ENCODE results near the gene DHCR7.

Gene DHCR7

GRCh38 chr11:71456294-71456693 is 8.1 kb upstream of the DHCR7 start:
- no peak for DNase-seq (ENCODE audit: low spot score)

GRCh38 chr11:71454470-71455113 is 6.4 kb upstream of the DHCR7 start:
- peak; percentile 44 for DNase-seq (ENCODE audit: low spot score)

GRCh38 chr11:71453918-71454304 is 5.7 kb upstream of the DHCR7 start:
- DNase-seq (ENCODE audit: low spot score): no peak

- peak; percentile 94 for DNase-seq (ENCODE audit: low spot score)
These were observed 5.1 kb upstream of the DHCR7 start, which contains the start of gene NADSYN1 for GRCh38 chr11:71453037-71453917. TSS of gene NADSYN1 (plus strand) at chr11:71453203. CDS start at chr11:71453297, 94 bp downstream.

- DNase-seq (ENCODE audit: low spot score): peak; percentile 60
These were observed 4.2 kb upstream of the DHCR7 start for GRCh38 chr11:71452199-71453036.

- DNase-seq (ENCODE audit: low spot score): no peak
These were observed 3.5 kb upstream of the DHCR7 start for GRCh38 chr11:71451596-71452198.

DNA sequence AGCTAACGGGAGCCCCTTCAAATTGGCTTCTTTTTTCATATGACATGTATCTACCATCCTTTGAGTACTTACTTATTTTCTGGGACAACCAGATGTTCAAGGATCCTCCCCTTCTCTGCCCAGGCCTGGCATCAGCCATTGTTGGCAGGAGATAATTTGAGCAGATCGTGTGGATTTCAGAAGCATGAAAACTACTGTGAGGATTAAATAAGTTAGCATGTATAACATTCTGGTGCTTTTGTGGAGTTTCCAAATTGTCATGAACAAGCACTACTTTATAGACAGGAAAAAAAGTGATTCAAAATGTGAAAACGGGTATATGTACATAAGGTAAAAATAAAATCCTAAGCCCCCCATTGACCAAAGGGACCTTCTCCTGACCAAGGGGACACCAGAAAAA is 2.7 kb upstream of the DHCR7 start:
- DNase-seq (ENCODE audit: low spot score): no peak

GRCh38 chr11:71450507-71450906 is 2.3 kb upstream of the DHCR7 start:
- no peak for DNase-seq (ENCODE audit: low spot score)

DNA sequence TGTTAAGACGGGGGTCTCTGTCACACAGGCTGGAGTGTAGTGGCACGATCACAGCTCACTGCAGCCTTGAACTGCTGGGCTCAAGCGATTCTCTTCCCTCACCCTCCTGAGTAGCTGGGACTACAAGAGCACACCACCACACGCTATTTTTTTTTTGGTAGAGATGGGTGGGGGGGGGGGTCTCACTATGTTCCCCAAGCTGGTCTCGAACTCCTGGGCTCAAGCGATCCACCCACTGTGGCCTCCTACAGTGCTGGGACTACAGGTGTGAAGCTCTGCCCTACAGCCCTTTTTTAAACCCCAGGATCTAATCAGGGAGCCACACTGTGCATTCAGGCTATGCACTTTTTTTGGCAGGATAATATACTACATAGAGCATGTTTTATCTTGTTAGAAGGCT is 1.4 kb upstream of the DHCR7 start:
- DNase-seq (ENCODE audit: low spot score): no peak

DNA sequence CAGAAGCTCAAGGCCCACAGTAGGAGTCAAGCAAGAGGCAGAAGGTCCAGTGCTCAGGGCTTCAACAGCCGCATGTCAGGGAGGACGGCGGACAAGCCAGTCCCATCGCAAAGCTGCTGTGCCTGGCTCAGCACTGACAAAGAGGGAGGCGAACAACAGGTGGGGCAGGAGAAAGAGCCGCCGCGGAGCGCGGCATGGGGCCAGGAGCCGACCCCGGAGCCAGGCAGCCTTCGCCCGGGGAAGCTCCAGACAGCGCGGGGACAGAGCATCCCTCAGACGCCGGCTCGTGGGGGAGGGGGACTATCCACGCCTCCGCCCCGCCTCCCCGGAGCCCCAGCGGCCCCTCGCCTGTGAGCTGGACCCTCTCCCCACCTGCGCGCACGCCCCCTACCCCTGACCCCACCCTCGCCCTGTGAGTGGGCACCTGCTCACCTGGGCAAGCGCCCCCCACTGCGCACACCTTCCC is 369 bp downstream of the DHCR7 start:
- DNase-seq (ENCODE audit: low spot score): peak; percentile 13

GRCh38 chr11:71446942-71447688 is 1.1 kb downstream of the DHCR7 start:
- no peak for DNase-seq (ENCODE audit: low spot score)

- DNase-seq (ENCODE audit: low spot score): no peak
These were observed 2.0 kb downstream of the DHCR7 start for GRCh38 chr11:71446150-71446549.

GRCh38 chr11:71444811-71445210 is 3.4 kb downstream of the DHCR7 start:
- no peak for DNase-seq (ENCODE audit: low spot score)

DNA sequence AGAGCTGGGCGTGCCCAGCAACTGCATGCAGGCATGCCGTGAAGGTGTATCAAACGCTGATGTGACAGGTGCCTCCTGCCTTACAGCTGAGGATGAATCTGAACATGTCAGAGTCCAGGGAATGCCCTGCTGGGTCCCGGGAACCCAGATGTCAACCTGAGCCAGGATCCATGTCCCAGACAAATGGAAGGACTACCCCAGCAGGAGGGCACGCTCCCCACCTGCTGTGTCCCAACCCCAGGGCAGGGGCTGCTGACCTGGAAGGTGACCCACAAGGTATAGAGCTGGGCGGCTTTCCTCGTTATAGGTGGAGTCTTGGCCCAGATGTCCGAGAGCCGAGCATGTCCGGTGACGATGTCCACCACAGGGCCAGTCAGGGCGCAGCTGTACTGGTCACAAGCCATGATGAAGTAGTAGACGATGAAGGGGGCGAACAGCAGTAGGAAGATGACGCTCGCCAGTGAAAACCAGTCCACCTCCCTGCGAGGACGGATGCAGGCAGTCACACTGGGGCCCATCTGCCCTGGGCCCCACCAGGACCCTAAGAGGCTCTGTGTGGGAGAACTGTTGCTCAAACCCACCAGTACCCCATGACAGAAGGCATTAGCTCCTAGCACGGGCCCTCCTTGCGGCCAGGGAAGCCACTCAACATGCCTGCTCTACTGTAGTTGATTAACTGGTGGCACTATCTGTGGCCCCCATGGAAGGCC is 4.3 kb downstream of the DHCR7 start:
- no peak for DNase-seq (ENCODE audit: low spot score)

DNA sequence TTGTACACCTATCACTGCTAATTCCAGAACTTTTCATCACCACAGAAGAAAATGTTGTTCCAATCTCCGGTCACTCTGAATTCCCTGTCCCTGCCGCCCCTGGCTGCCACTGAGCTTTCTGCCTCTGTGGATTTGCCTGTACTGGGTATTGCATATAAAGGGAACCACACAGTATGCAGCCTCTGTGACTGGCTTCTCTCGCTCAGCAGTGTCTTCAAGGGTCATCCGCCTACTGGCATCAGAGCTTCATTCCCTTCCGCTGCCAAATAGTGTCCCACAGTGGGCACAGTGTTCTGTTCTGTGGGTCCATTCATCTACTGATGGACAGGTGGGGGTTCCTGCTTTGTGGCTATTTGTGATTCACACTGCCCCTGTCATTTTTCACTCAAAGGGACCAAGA is 5.3 kb downstream of the DHCR7 start:
- no peak for DNase-seq (ENCODE audit: low spot score)

GRCh38 chr11:71442123-71442522 is 6.1 kb downstream of the DHCR7 start:
- no peak for DNase-seq (ENCODE audit: low spot score)

DNA sequence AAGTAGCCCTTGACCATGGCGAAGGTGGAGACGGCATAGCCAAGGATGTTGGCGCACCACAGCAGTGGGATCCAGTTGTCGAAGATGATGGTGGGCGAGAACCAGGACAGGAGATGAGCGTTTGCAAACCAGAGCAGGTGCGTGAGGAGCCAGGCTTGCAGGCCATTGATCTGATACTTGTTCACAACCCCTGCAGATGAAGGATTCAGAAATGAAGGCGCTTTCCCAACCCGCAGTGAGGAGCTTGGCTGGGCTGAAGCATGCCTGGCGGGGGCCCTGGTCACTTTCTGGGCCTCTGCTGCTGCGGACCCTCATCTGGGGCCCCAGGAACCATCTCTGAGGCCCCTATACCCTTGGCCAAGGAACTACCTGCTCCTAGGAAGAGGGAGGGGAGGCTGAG is 6.9 kb downstream of the DHCR7 start:
- DNase-seq (ENCODE audit: low spot score): no peak

- DNase-seq (ENCODE audit: low spot score): no peak
These were observed 8.0 kb downstream of the DHCR7 start for GRCh38 chr11:71440021-71440755.

DNA sequence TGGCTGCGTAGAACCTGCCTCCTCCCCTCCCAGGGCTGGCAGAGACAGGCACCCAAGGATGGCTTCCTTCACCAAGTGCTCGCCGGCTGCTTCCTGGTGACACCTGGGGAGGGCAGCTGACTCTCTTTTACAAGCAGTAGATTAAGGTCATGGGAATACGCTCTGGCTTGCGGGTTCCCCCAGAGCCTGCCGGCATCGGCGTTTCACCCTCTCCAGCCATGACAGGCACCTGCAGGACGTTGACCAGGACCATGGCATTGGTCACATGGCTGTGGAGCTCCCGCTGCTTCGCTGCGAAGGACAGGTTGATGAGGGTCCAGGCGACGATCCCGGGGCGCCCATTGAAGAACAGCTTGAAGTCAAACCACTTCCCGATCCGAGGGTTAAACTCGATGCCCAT is 9.5 kb downstream of the DHCR7 start:
- DNase-seq (ENCODE audit: low spot score): no peak

DNA sequence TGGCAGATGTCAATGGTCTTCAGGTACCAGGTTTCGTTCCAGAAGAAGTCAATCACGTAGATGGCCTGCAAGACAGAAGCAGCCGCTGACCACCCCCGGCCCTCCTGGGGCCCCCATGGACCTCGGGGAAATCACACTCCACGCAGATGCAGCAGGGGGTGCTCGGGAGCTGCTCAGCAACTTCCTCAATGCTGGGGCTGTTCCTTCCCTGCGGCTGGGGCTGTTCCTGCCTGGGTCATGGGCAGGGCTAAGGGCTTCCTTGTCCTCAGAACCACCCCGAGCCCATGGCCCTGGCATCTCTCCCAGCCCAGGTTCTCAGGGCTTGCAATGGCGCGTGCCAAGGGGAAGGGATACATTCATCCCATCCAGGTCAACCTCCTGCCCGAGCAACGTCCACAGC is 10.3 kb downstream of the DHCR7 start:
- no peak for DNase-seq (ENCODE audit: low spot score)

Measured in CD4-positive, alpha-beta T cell treated with Interleukin-15 for 4 hours (primary cell).